ENCODE results near the gene CLEC2L. TPM values are rescaled to one million over a fixed set of nuclear protein-coding genes. Genes with fewer than 3 reads are reported as not detected.

Gene CLEC2L
- total RNA-seq, 1 donor = not detected

DNA sequence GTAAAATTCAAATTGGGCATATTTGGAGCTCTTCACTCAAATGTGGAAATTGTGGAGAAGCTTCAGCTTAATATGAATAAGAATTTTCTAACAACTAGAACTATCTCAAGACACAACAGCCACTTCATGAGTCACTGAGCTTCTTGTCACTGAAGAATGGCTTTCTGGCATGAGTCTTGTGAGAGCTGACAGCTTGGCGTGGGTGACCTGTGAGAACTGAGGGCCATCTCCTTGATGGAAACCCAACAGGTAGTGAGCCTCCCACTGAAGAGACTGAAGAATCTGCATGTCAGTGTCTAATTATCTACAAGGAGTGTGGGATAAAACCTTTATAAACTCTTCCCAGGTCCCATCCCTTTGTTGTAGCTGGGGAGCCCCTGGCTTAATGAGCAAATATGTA is 66.0 kb downstream of the CLEC2L start:
- Histone ChIP-seq H3K36me3 (ENCODE audit: insufficient read depth, low read length) (peaks cover 71% of the 10 kb centered on the region), H3K4me1 (ENCODE audit: insufficient read depth, low read length) (peaks cover 6% of the 10 kb centered on the region), H3K9me3 (ENCODE audit: low read depth, low read length) (no peaks in the 10 kb centered on the region), H3K27me3 (ENCODE audit: insufficient read depth, low read length) (no peaks in the 10 kb centered on the region), H3K27ac (ENCODE audit: low read depth, low read length) (no peak overlapping the region), H3K4me2 (ENCODE audit: insufficient read depth, low read length) (no peak overlapping the region), H2AFZ (ENCODE audit: low read length) (no peak overlapping the region), H3K4me3 (ENCODE audit: insufficient read depth, low read length) (no peak overlapping the region), H4K20me1 (ENCODE audit: insufficient read depth, low read length) (no peaks in the 10 kb centered on the region), H3K79me2 (ENCODE audit: insufficient read depth, low read length) (no peaks in the 10 kb centered on the region)
- TF ChIP-seq, protein P1, sequence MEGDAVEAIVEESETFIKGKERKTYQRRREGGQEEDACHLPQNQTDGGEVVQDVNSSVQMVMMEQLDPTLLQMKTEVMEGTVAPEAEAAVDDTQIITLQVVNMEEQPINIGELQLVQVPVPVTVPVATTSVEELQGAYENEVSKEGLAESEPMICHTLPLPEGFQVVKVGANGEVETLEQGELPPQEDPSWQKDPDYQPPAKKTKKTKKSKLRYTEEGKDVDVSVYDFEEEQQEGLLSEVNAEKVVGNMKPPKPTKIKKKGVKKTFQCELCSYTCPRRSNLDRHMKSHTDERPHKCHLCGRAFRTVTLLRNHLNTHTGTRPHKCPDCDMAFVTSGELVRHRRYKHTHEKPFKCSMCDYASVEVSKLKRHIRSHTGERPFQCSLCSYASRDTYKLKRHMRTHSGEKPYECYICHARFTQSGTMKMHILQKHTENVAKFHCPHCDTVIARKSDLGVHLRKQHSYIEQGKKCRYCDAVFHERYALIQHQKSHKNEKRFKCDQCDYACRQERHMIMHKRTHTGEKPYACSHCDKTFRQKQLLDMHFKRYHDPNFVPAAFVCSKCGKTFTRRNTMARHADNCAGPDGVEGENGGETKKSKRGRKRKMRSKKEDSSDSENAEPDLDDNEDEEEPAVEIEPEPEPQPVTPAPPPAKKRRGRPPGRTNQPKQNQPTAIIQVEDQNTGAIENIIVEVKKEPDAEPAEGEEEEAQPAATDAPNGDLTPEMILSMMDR (IDR thresholded peaks at IDR 0.05; ENCODE audit: extremely low read depth, low read depth, low read length) = no peak
- no peak for DNase-seq (ENCODE audit: insufficient read length, low spot score, missing footprints)

- H3K79me2 ChIP-seq (ENCODE audit: insufficient read depth, low read length) = no peaks in the 10 kb centered on the region
Observed at GRCh38 chr7:139591550-139592195, 68.2 kb downstream of the CLEC2L start.

DNA sequence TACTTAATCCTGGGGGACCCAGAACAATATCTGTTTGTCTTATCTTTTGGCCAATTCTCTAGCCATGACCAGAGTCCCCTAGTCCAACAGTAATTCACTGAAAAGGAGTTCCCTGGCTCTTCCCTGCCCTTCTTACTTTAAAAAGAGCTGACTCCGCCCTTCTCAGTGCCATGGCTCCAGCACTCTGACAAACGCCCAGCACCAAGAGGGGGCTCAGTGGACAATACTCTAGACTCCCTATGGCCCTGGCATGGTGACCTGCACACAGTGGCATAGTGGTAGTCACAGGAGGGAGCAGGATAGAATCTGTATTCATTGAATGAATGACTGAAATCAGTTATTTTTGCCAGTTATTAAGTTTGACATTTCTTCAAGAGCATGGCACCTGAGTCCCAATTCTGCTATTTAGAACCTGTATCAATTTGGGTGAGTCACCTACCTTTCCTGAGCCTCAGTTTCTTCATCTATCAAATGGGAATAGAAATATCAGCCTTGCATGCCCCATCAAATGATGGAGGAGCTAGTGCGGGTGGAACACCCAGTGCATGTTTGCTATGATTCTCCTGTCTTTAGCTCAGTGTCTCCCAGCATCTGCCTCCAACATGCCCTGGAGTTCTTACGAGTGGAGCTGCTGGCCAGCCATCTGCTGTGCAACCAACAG is 69.4 kb downstream of the CLEC2L start:
- TF ChIP-seq, protein P1 (IDR thresholded peaks at IDR 0.05; ENCODE audit: extremely low read depth, low read depth, low read length) = no peak
- no peaks in the 10 kb centered on the region for H4K20me1 ChIP-seq (ENCODE audit: insufficient read depth, low read length)
- no peak overlapping the region for H2AFZ ChIP-seq (ENCODE audit: low read length)
- no peak overlapping the region for H3K4me2 ChIP-seq (ENCODE audit: insufficient read depth, low read length)
- no peaks in the 10 kb centered on the region for H3K9me3 ChIP-seq (ENCODE audit: low read depth, low read length)
- peaks cover 6% of the 10 kb centered on the region for H3K4me1 ChIP-seq (ENCODE audit: insufficient read depth, low read length)
- no peak overlapping the region for H3K4me3 ChIP-seq (ENCODE audit: insufficient read depth, low read length)
- H3K79me2 ChIP-seq (ENCODE audit: insufficient read depth, low read length) = no peaks in the 10 kb centered on the region
- no peak overlapping the region for H3K27ac ChIP-seq (ENCODE audit: low read depth, low read length)
- no peaks in the 10 kb centered on the region for H3K27me3 ChIP-seq (ENCODE audit: insufficient read depth, low read length)
- peaks cover 77% of the 10 kb centered on the region for H3K36me3 ChIP-seq (ENCODE audit: insufficient read depth, low read length)
- DNase-seq (ENCODE audit: insufficient read length, low spot score, missing footprints) = no peak

More at GRCh38 chr7:139591550-139592195, 68.2 kb downstream of the CLEC2L start:
- TF ChIP-seq, protein P1 (IDR thresholded peaks at IDR 0.05; ENCODE audit: extremely low read depth, low read depth, low read length) = no peak
- Histone ChIP-seq H3K9me3 (ENCODE audit: low read depth, low read length) (no peaks in the 10 kb centered on the region), H4K20me1 (ENCODE audit: insufficient read depth, low read length) (no peaks in the 10 kb centered on the region), H3K4me3 (ENCODE audit: insufficient read depth, low read length) (no peak overlapping the region), H3K27ac (ENCODE audit: low read depth, low read length) (no peak overlapping the region), H3K4me2 (ENCODE audit: insufficient read depth, low read length) (no peak overlapping the region), H3K4me1 (ENCODE audit: insufficient read depth, low read length) (peaks cover 6% of the 10 kb centered on the region), H2AFZ (ENCODE audit: low read length) (no peak overlapping the region), H3K36me3 (ENCODE audit: insufficient read depth, low read length) (peaks cover 74% of the 10 kb centered on the region), H3K27me3 (ENCODE audit: insufficient read depth, low read length) (no peaks in the 10 kb centered on the region)
- no peak for DNase-seq (ENCODE audit: insufficient read length, low spot score, missing footprints)

- no peak for DNase-seq (ENCODE audit: insufficient read length, low spot score, missing footprints)
- H3K27me3 ChIP-seq (ENCODE audit: insufficient read depth, low read length) = no peaks in the 10 kb centered on the region
- H2AFZ ChIP-seq (ENCODE audit: low read length) = no peak overlapping the region
- H3K4me1 ChIP-seq (ENCODE audit: insufficient read depth, low read length) = no peaks in the 10 kb centered on the region
- TF ChIP-seq, protein P1 (IDR thresholded peaks at IDR 0.05; ENCODE audit: extremely low read depth, low read depth, low read length) = no peak
- H3K9me3 ChIP-seq (ENCODE audit: low read depth, low read length) = no peaks in the 10 kb centered on the region
- no peaks in the 10 kb centered on the region for H3K79me2 ChIP-seq (ENCODE audit: insufficient read depth, low read length)
- H3K4me3 ChIP-seq (ENCODE audit: insufficient read depth, low read length) = no peak overlapping the region
- H3K27ac ChIP-seq (ENCODE audit: low read depth, low read length) = no peak overlapping the region
- H3K4me2 ChIP-seq (ENCODE audit: insufficient read depth, low read length) = no peak overlapping the region
- H3K36me3 ChIP-seq (ENCODE audit: insufficient read depth, low read length) = peaks cover 89% of the 10 kb centered on the region
- no peaks in the 10 kb centered on the region for H4K20me1 ChIP-seq (ENCODE audit: insufficient read depth, low read length)
Observed at GRCh38 chr7:139594090-139594489, 70.6 kb downstream of the CLEC2L start.

All from osteoblast (primary cell).